GM13977 (cell line): ENCODE data around the gene EFCAB8.

Experiments
- DNase-seq: peaks from one replicate; pipeline ENCODE4 v3.0.0; 2012; ENCODE audit warnings: low spot score
- CTCF ChIP-seq: IDR thresholded peaks from 2 replicates; pipeline ENCODE4 v1.5.1; 2012; ENCODE audit warnings: mild to moderate bottlenecking, control low read depth; ENCODE audit not compliant: insufficient read depth; ENCODE audit errors: extremely low read depth, missing control alignments
- in situ Hi-C: fragments of 300-500 bp; cut with MboI; formaldehyde crosslinking; loops from one replicate; pipeline ENCODE4 v1.12.0; 2022; ENCODE audit warnings: low sequenced_read_pairs, low pct_unique_long_range_greater_than_20kb, mixed read lengths, inconsistent platforms; ENCODE audit not compliant: unreplicated experiment

Gene EFCAB8

GRCh38 chr20:32839982-32840285, 18.8 kb upstream of the EFCAB8 start:
- DNase-seq: no peak
- TF ChIP-seq CTCF: no peak
- in situ Hi-C loops: no loop called here

GRCh38 chr20:32841174-32841573, 17.5 kb upstream of the EFCAB8 start:
- no peak for TF ChIP-seq CTCF
- in situ Hi-C loops: no loop called here
- DNase-seq: no peak

GRCh38 chr20:32841632-32842031, 17.1 kb upstream of the EFCAB8 start:
- TF ChIP-seq CTCF: no peak
- no peak for DNase-seq
- in situ Hi-C loops: no loop called here

GRCh38 chr20:32842688-32843524, 15.8 kb upstream of the EFCAB8 start:
- no peak for DNase-seq
- in situ Hi-C loops: no loop called here
- TF ChIP-seq CTCF: no peak

GRCh38 chr20:32845786-32846185, 12.9 kb upstream of the EFCAB8 start:
- no peak for TF ChIP-seq CTCF
- in situ Hi-C loops: no loop called here

GRCh38 chr20:32846852-32847251, 11.9 kb upstream of the EFCAB8 start:
- no peak for TF ChIP-seq CTCF
- in situ Hi-C loops: no loop called here
- DNase-seq: no peak

More at GRCh38 chr20:32845786-32846185, 12.9 kb upstream of the EFCAB8 start:
- no peak for DNase-seq

GRCh38 chr20:32847964-32848363, 10.8 kb upstream of the EFCAB8 start:
- no peak for DNase-seq
- in situ Hi-C loops: no loop called here
- no peak for TF ChIP-seq CTCF
